Right forelimb (tissue), 1 donor: ENCODE results near the gene TMED5.

Source experiments
- DNase-seq: peaks from one replicate; pipeline ENCODE4 v3.0.0-alpha.2; 2018

Gene TMED5

GRCh38 chr1:93120614-93121013, 59.6 kb downstream of the TMED5 start:
- no peak for DNase-seq

GRCh38 chr1:93114391-93114790, 65.8 kb downstream of the TMED5 start:
- no peak for DNase-seq

GRCh38 chr1:93113127-93113526, 67.1 kb downstream of the TMED5 start:
- no peak for DNase-seq

- DNase-seq: no peak
These were observed 68.7 kb downstream of the TMED5 start for GRCh38 chr1:93111561-93111960.

GRCh38 chr1:93111065-93111464, 69.1 kb downstream of the TMED5 start:
- DNase-seq: no peak

- no peak for DNase-seq
These were observed 70.6 kb downstream of the TMED5 start for GRCh38 chr1:93109578-93109977.

GRCh38 chr1:93108335-93108734, 71.9 kb downstream of the TMED5 start:
- DNase-seq: no peak

- no peak for DNase-seq
These were observed 72.8 kb downstream of the TMED5 start for GRCh38 chr1:93107395-93107794.

GRCh38 chr1:93106226-93106625, 74.0 kb downstream of the TMED5 start:
- DNase-seq: no peak

GRCh38 chr1:93102142-93102541, 78.1 kb downstream of the TMED5 start:
- DNase-seq: no peak
